Loucy (cell line): ENCODE measurements around the gene TMEM131.

Experiments used
- H2AFZ ChIP-seq: fragments of 200-600 bp; sonication (generic); 2 replicates; pipeline ENCODE4 v1.6.0; 2016; ENCODE audit warnings: antibody characterized with exemption, mild to moderate bottlenecking, low read length, moderate library complexity
- H3F3A ChIP-seq: fragments of 200-600 bp; 2 replicates; pipeline ENCODE4 v1.6.0; 2016; ENCODE audit warnings: antibody characterized with exemption, low read depth, mild to moderate bottlenecking
- H3K27me3 ChIP-seq: fragments of 200-600 bp; sonication (generic); 2 replicates; pipeline ENCODE4 v1.6.1; 2014; ENCODE audit warnings: low read length, mild to moderate bottlenecking; ENCODE audit not compliant: insufficient read depth, poor library complexity, severe bottlenecking
- H3K36me3 ChIP-seq: fragments of 200-600 bp; sonication (generic); 2 replicates; pipeline ENCODE4 v1.6.1; 2016; ENCODE audit warnings: low read length; ENCODE audit not compliant: insufficient read depth
- H3K4me1 ChIP-seq: fragments of 200-600 bp; sonication (generic); 2 replicates; pipeline ENCODE4 v1.5.1; 2014; ENCODE audit warnings: low read length, mild to moderate bottlenecking; ENCODE audit not compliant: insufficient read depth, poor library complexity, severe bottlenecking
- H3K4me2 ChIP-seq: fragments of 200-600 bp; sonication (generic); 2 replicates; pipeline ENCODE4 v1.6.0; 2014; ENCODE audit warnings: antibody characterized with exemption, low read length, low read depth, mild to moderate bottlenecking; ENCODE audit not compliant: poor library complexity, severe bottlenecking
- H3K4me3 ChIP-seq: fragments of 200-600 bp; sonication (generic); 2 replicates; pipeline ENCODE4 v1.5.1; 2014; ENCODE audit warnings: low read length, mild to moderate bottlenecking, mixed read lengths; ENCODE audit not compliant: poor library complexity, severe bottlenecking
- H3K79me2 ChIP-seq: fragments of 200-600 bp; sonication (generic); 2 replicates; pipeline ENCODE4 v1.6.1; 2014; ENCODE audit warnings: low read length; ENCODE audit not compliant: insufficient read depth
- H3K9ac ChIP-seq: fragments of 200-600 bp; sonication (generic); 2 replicates; pipeline ENCODE4 v1.6.0; 2014; ENCODE audit warnings: mild to moderate bottlenecking, low read depth, low read length, moderate library complexity; ENCODE audit not compliant: poor library complexity, severe bottlenecking
- H3K9me2 ChIP-seq: fragments of 200-600 bp; sonication (generic); replicated peaks from 2 replicates; pipeline ENCODE4 v1.6.1; 2016; ENCODE audit warnings: low read depth, low read length, mixed read lengths
- H3K9me3 ChIP-seq: fragments of 200-600 bp; sonication (generic); 2 replicates; pipeline ENCODE4 v1.6.1; 2014; ENCODE audit warnings: mild to moderate bottlenecking, antibody characterized with exemption, low read length, low read depth; ENCODE audit not compliant: insufficient read depth
- H4K20me1 ChIP-seq: fragments of 200-600 bp; sonication (generic); 2 replicates; pipeline ENCODE4 v1.6.0; 2014; ENCODE audit warnings: antibody characterized with exemption, low read length, mild to moderate bottlenecking; ENCODE audit not compliant: insufficient read depth, poor library complexity, severe bottlenecking
- CTCF ChIP-seq: fragments of 200-600 bp; sonication (generic); conservative IDR thresholded peaks from 2 replicates; pipeline ENCODE4 v1.5.1; 2014; ENCODE audit warnings: mild to moderate bottlenecking, antibody characterized with exemption, low read length
- EZH2phosphoT487 ChIP-seq: fragments of 200-600 bp; IDR thresholded peaks from 2 replicates; pipeline ENCODE4 v1.6.1; 2018; ENCODE audit warnings: antibody characterized with exemption, mild to moderate bottlenecking, moderate library complexity, borderline replicate concordance

Gene TMEM131

GRCh38 chr2:97844311-97844859, 151.4 kb downstream of the TMEM131 start:
- TF ChIP-seq CTCF (no peak), EZH2phosphoT487 (no peak)
- Histone ChIP-seq H3K4me1 (peaks cover 5% of the 10 kb centered on the region), H4K20me1 (no peaks in the 10 kb centered on the region), H3F3A (no peaks in the 10 kb centered on the region), H3K9ac (no peak overlapping the region), H3K9me2 (no peaks in the 10 kb centered on the region), H3K9me3 (no peaks in the 10 kb centered on the region), H2AFZ (no peak overlapping the region), H3K27me3 (no peaks in the 10 kb centered on the region), H3K4me3 (no peak overlapping the region), H3K79me2 (no peaks in the 10 kb centered on the region), H3K36me3 (peaks cover 28% of the 10 kb centered on the region; the same call in 1 of the 2 replicates), H3K4me2 (no peak overlapping the region)

GRCh38 chr2:97840198-97840597, 155.6 kb downstream of the TMEM131 start:
- Histone ChIP-seq H2AFZ (no peak overlapping the region), H4K20me1 (no peaks in the 10 kb centered on the region), H3K4me2 (no peak overlapping the region), H3K27me3 (no peaks in the 10 kb centered on the region), H3K4me1 (peaks cover 8% of the 10 kb centered on the region), H3K9me2 (no peaks in the 10 kb centered on the region), H3F3A (no peaks in the 10 kb centered on the region), H3K4me3 (no peak overlapping the region), H3K9me3 (no peaks in the 10 kb centered on the region), H3K36me3 (peaks cover 35% of the 10 kb centered on the region; the same call in 1 of the 2 replicates), H3K9ac (no peak overlapping the region), H3K79me2 (no peaks in the 10 kb centered on the region)
- TF ChIP-seq EZH2phosphoT487 (no peak), CTCF (no peak)

- Histone ChIP-seq H3K36me3 (peaks cover 21% of the 10 kb centered on the region; the same call in 1 of the 2 replicates), H3K9ac (no peak overlapping the region), H3K4me1 (peaks cover 14% of the 10 kb centered on the region), H3K9me3 (no peaks in the 10 kb centered on the region), H3F3A (no peaks in the 10 kb centered on the region), H3K4me3 (no peak overlapping the region), H4K20me1 (no peaks in the 10 kb centered on the region), H3K9me2 (no peaks in the 10 kb centered on the region), H3K4me2 (peak overlapping the region; percentile 33), H3K79me2 (no peaks in the 10 kb centered on the region), H2AFZ (no peak overlapping the region), H3K27me3 (no peaks in the 10 kb centered on the region)
- TF ChIP-seq EZH2phosphoT487 (no peak), CTCF (no peak)
Observed at GRCh38 chr2:97834610-97835009, 161.1 kb downstream of the TMEM131 start.
